ENCODE results near the gene UBE2E3. TPM values are rescaled to one million over a fixed set of nuclear protein-coding genes. Genes with fewer than 3 reads are reported as not detected.

Gene UBE2E3
- total RNA-seq, 4 donors from 2014 or later, result 55.5 to 131 (median 99.0) TPM

- 90 to 93% methylated on average over 2 of the region's 2 CpGs for WGBS, 2 donors
Observed at GRCh38 chr2:180952082-180952481, 28.3 kb upstream of the UBE2E3 start.

DNA sequence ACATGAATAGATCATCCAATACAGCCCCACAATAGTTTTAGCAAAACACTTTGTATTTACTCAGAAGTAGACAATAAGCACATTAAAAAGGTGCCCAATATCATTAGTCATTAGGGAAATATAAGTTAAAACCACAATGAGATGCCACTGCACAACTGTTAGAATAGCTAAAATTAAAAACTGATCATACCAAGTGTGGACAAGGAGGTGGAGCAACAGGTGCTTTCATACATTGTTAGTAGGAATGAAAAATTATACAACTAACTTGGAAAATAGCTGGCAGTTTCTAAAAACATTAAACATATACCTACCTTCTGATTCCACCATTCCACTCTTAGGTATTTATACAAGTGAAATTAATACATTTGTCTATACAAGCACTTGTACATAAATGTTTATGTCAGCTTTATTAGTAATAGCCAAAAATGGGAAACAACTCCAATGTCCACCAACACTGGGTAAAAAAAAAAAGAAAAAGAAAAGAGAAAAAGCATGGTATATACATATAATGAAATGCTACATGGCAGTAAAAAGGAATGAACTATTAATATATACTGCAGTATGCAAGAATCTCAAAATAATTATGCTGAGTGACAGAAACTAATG, 27.6 kb upstream of the UBE2E3 start:
- no peaks in the 10 kb centered on the region for H3K4me1 ChIP-seq
- no peak overlapping the region for H3K27ac ChIP-seq
- no peak for DNase-seq (ENCODE audit: low spot score in 2 of 2)
- no peak overlapping the region for H3K4me3 ChIP-seq
- H3K9me3 ChIP-seq, result no peaks in the 10 kb centered on the region
- TF ChIP-seq, protein P1, sequence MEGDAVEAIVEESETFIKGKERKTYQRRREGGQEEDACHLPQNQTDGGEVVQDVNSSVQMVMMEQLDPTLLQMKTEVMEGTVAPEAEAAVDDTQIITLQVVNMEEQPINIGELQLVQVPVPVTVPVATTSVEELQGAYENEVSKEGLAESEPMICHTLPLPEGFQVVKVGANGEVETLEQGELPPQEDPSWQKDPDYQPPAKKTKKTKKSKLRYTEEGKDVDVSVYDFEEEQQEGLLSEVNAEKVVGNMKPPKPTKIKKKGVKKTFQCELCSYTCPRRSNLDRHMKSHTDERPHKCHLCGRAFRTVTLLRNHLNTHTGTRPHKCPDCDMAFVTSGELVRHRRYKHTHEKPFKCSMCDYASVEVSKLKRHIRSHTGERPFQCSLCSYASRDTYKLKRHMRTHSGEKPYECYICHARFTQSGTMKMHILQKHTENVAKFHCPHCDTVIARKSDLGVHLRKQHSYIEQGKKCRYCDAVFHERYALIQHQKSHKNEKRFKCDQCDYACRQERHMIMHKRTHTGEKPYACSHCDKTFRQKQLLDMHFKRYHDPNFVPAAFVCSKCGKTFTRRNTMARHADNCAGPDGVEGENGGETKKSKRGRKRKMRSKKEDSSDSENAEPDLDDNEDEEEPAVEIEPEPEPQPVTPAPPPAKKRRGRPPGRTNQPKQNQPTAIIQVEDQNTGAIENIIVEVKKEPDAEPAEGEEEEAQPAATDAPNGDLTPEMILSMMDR (IDR thresholded peaks at IDR 0.05), result no peak
- TF ChIP-seq POLR2A (IDR thresholded peaks at IDR 0.05), result no peak
- no peak for TF ChIP-seq EP300 (IDR thresholded peaks at IDR 0.05)
- no peaks in the 10 kb centered on the region for H3K27me3 ChIP-seq
- H3K36me3 ChIP-seq, result no peaks in the 10 kb centered on the region

More at GRCh38 chr2:180952082-180952481, 28.3 kb upstream of the UBE2E3 start:
- no peaks in the 10 kb centered on the region for H3K9me3 ChIP-seq
- H3K36me3 ChIP-seq, result no peaks in the 10 kb centered on the region
- DNase-seq (ENCODE audit: low spot score in 2 of 2), result no peak
- TF ChIP-seq EP300 (IDR thresholded peaks at IDR 0.05), result no peak
- TF ChIP-seq, protein P1 (IDR thresholded peaks at IDR 0.05), result no peak
- TF ChIP-seq POLR2A (IDR thresholded peaks at IDR 0.05), result no peak
- no peak overlapping the region for H3K27ac ChIP-seq
- H3K27me3 ChIP-seq, result no peaks in the 10 kb centered on the region
- H3K4me1 ChIP-seq, result no peaks in the 10 kb centered on the region
- no peak overlapping the region for H3K4me3 ChIP-seq

DNA sequence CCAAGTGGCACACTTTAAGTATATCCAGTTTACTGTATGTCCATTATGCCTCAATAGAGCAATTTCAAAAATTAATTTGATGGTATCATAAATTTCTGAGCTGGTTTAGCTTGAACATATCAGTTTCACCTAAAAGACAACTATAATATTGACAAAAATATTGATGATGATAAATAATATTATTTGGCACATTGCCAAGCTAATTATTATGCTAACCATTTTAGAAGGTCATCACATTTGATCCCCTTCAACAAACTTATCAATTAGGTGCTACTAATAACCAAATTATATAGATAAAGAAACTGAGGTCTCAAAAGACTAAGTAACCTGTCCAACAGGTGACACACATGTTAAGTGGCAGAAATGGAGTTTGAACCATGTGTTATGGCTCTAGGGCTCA, 26.9 kb upstream of the UBE2E3 start:
- H3K27me3 ChIP-seq, result no peaks in the 10 kb centered on the region
- TF ChIP-seq POLR2A (IDR thresholded peaks at IDR 0.05), result no peak
- H3K36me3 ChIP-seq, result no peaks in the 10 kb centered on the region
- H3K9me3 ChIP-seq, result no peaks in the 10 kb centered on the region
- DNase-seq (ENCODE audit: low spot score in 2 of 2), result no peak
- no peak overlapping the region for H3K27ac ChIP-seq
- H3K4me1 ChIP-seq, result no peaks in the 10 kb centered on the region
- H3K4me3 ChIP-seq, result no peak overlapping the region

GRCh38 chr2:180955101-180955500, 25.3 kb upstream of the UBE2E3 start:
- H3K9me3 ChIP-seq, result no peaks in the 10 kb centered on the region
- H3K27ac ChIP-seq, result no peak overlapping the region
- H3K36me3 ChIP-seq, result no peaks in the 10 kb centered on the region
- H3K27me3 ChIP-seq, result no peaks in the 10 kb centered on the region
- TF ChIP-seq, protein P1 (IDR thresholded peaks at IDR 0.05), result no peak
- TF ChIP-seq POLR2A (IDR thresholded peaks at IDR 0.05) (no peak), EP300 (IDR thresholded peaks at IDR 0.05) (no peak)
- no peak for DNase-seq (ENCODE audit: low spot score in 2 of 2)
- no peaks in the 10 kb centered on the region for H3K4me1 ChIP-seq
- H3K4me3 ChIP-seq, result no peak overlapping the region

GRCh38 chr2:180959787-180960186, 20.6 kb upstream of the UBE2E3 start:
- Histone ChIP-seq H3K4me3 (no peak overlapping the region), H3K4me1 (no peaks in the 10 kb centered on the region), H3K9me3 (no peaks in the 10 kb centered on the region), H3K27me3 (no peaks in the 10 kb centered on the region), H3K27ac (no peak overlapping the region), H3K36me3 (no peaks in the 10 kb centered on the region)
- 88 to 92% methylated on average over 1 of the region's 1 CpG for WGBS, 2 donors
- TF ChIP-seq POLR2A (IDR thresholded peaks at IDR 0.05) (no peak), EP300 (IDR thresholded peaks at IDR 0.05) (no peak)
- TF ChIP-seq, protein P1 (IDR thresholded peaks at IDR 0.05), result no peak
- DNase-seq (ENCODE audit: low spot score in 2 of 2), result no peak

DNA sequence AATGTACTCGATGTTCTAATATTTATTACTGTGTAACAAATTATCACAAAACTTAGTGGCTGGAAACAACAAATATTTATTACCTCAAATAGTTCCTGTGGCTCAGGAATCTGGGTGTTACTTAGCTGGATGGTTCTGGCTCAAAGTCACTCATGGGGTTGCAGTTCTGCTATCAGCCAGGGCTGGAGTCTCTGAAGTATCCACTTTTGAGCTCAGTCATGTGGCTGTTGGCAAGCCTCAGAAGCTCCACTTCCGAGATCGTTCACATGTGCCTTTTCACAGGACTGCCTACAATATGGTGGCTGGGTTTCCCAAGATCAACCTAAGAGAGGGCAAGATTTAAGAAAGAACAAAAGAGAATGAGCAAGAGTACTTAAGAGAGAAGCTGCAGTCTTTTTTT, 19.4 kb upstream of the UBE2E3 start:
- Histone ChIP-seq H3K27ac (no peak overlapping the region), H3K9me3 (no peaks in the 10 kb centered on the region), H3K36me3 (no peaks in the 10 kb centered on the region), H3K27me3 (no peaks in the 10 kb centered on the region), H3K4me3 (no peak overlapping the region), H3K4me1 (no peaks in the 10 kb centered on the region)
- no peak for DNase-seq (ENCODE audit: low spot score in 2 of 2)
- TF ChIP-seq EP300 (IDR thresholded peaks at IDR 0.05), result no peak
- TF ChIP-seq, protein P1 (IDR thresholded peaks at IDR 0.05), result no peak
- TF ChIP-seq POLR2A (IDR thresholded peaks at IDR 0.05), result no peak
- 79 to 82% methylated on average over 3 of the region's 3 CpGs for WGBS, 2 donors
